ENCODE data around the gene AGBL1.
"Not testable (repeated sequence)": the region's sequence is repeated elsewhere in the genome, so short reads cannot be mapped to it uniquely, and the experiment has no call there.

Gene AGBL1

GRCh38 chr15:86515625-86516024 lies 436.0 kb downstream of the AGBL1 start:
- FAIRE-seq = no peak

GRCh38 chr15:86522721-86523120 lies 443.1 kb downstream of the AGBL1 start:
- no peak for FAIRE-seq

More at GRCh38 chr15:86515625-86516024, 436.0 kb downstream of the AGBL1 start:
- no peak for TF ChIP-seq CTCF (IDR thresholded peaks at IDR 0.05; ENCODE audit: insufficient read depth, missing control alignments)
- no peak for DNase-seq (ENCODE audit: insufficient read length, low spot score)

GRCh38 chr15:86526938-86527690 lies 447.4 kb downstream of the AGBL1 start:
- no peak for DNase-seq (ENCODE audit: insufficient read length, low spot score)

More at GRCh38 chr15:86522721-86523120, 443.1 kb downstream of the AGBL1 start:
- DNase-seq (ENCODE audit: insufficient read length, low spot score) = no peak
- no peak for TF ChIP-seq CTCF (IDR thresholded peaks at IDR 0.05; ENCODE audit: insufficient read depth, missing control alignments)

GRCh38 chr15:86528094-86528493 lies 448.4 kb downstream of the AGBL1 start:
- not testable (repeated sequence) for DNase-seq (ENCODE audit: insufficient read length, low spot score); FAIRE-seq

More at GRCh38 chr15:86526938-86527690, 447.4 kb downstream of the AGBL1 start:
- TF ChIP-seq CTCF (IDR thresholded peaks at IDR 0.05; ENCODE audit: insufficient read depth, missing control alignments) = no peak
- no peak for FAIRE-seq

- FAIRE-seq (no peak), DNase-seq (ENCODE audit: insufficient read length, low spot score) (no peak)
- no peak for TF ChIP-seq CTCF (IDR thresholded peaks at IDR 0.05; ENCODE audit: insufficient read depth, missing control alignments)
Observed at GRCh38 chr15:86538141-86538540, 458.5 kb downstream of the AGBL1 start.

GRCh38 chr15:86540840-86541467 lies 461.3 kb downstream of the AGBL1 start:
- no peak for FAIRE-seq
- no peak for TF ChIP-seq CTCF (IDR thresholded peaks at IDR 0.05; ENCODE audit: insufficient read depth, missing control alignments)

GRCh38 chr15:86541540-86541939 lies 461.9 kb downstream of the AGBL1 start:
- DNase-seq (ENCODE audit: insufficient read length, low spot score) (no peak), FAIRE-seq (no peak)
- no peak for TF ChIP-seq CTCF (IDR thresholded peaks at IDR 0.05; ENCODE audit: insufficient read depth, missing control alignments)

More at GRCh38 chr15:86540840-86541467, 461.3 kb downstream of the AGBL1 start:
- DNase-seq (ENCODE audit: insufficient read length, low spot score) = no peak
